ENCODE measurements around the gene NAPA. TPM values are rescaled to one million over a fixed set of nuclear protein-coding genes. Genes with fewer than 3 reads are reported as not detected.

The NAPA gene
- total RNA-seq, 2 donors from 2014 or later: 69.7 to 78.5 TPM

Other genes starting within 250 kb of the NAPA start
- 10 to 100 TPM; 16.9 to 20.0 TPM for gene INAFM1, start 240.2 kb downstream of the NAPA start, total RNA-seq
- gene C5AR1, start 205.2 kb downstream of the NAPA start, total RNA-seq: 1 to 10 TPM; 1.3 to 3.2 TPM
- not detected for gene C5AR2, start 182.9 kb downstream of the NAPA start, total RNA-seq
- gene DHX34, start 165.7 kb downstream of the NAPA start, total RNA-seq: 10 to 100 TPM; 16.7 to 19.2 TPM
- under 1 TPM in 1 of 2 donors, not detected in 1; 0.12 TPM for gene MEIS3, start 95.5 kb downstream of the NAPA start, total RNA-seq
- under 1 TPM; 0.11 to 0.41 TPM for gene SLC8A2, start 43.2 kb downstream of the NAPA start, total RNA-seq
- 10 to 100 TPM; 15.3 to 24.8 TPM for gene KPTN, start 30.8 kb downstream of the NAPA start, total RNA-seq
- gene ZNF541, start 58.1 kb upstream of the NAPA start, total RNA-seq: under 1 TPM; 0.31 to 0.57 TPM
- 10 to 100 TPM; 13.3 to 26.3 TPM for gene BICRA, start 94.1 kb upstream of the NAPA start, total RNA-seq
- 1 to 10 TPM; 1.1 to 2.0 TPM for gene EHD2, start 198.4 kb upstream of the NAPA start, total RNA-seq
- 100 to 1,000 TPM; 324 to 421 TPM for gene NOP53, start 230.5 kb upstream of the NAPA start, total RNA-seq

Measured in activated naive CD4-positive, alpha-beta T cell treated with anti-CD3 and anti-CD28 coated beads, Interleukin-2, amount 50 U/mL, for 72 hours (primary cell).